GM12891 (cell line): ENCODE data around the gene C11orf21.

Experiments
- DNase-seq: peaks from one replicate; pipeline ENCODE4 v3.0.0; 2011; ENCODE audit warnings: low spot score; ENCODE audit not compliant: insufficient read length
- FAIRE-seq: peaks from 2 replicates; lab custom pipeline; 2011; peaks lifted over from hg19 to GRCh38; lab: Jason Lieb, UNC
- PAX5 ChIP-seq: IDR thresholded peaks from 2 replicates; pipeline ENCODE4 v1.6.1; 2011; ENCODE audit warnings: low read length, moderate library complexity, mild to moderate bottlenecking; ENCODE audit not compliant: insufficient read depth, severe bottlenecking
- POLR2A ChIP-seq: IDR thresholded peaks from 2 replicates; pipeline ENCODE4 v1.6.1; 2011; ENCODE audit warnings: low read depth, low read length, control low read depth
- POLR2AphosphoS5 ChIP-seq: IDR thresholded peaks from 2 replicates; pipeline ENCODE4 v1.6.1; 2011; ENCODE audit warnings: low read depth, low read length, control low read depth
- POU2F2 ChIP-seq: IDR thresholded peaks from 2 replicates; pipeline ENCODE4 v1.6.1; 2011; ENCODE audit warnings: low read depth, mild to moderate bottlenecking, control low read depth, low read length, moderate library complexity
- SPI1 ChIP-seq: IDR thresholded peaks from 2 replicates; pipeline ENCODE4 v1.6.1; 2011; ENCODE audit warnings: low read depth, low read length, control low read depth
- TAF1 ChIP-seq: IDR thresholded peaks from 2 replicates; pipeline ENCODE4 v1.6.1; 2011; ENCODE audit warnings: low read depth, low read length, control low read depth

The C11orf21 gene

GRCh38 chr11:2309251-2310072 is 7.7 kb upstream of the C11orf21 start:
- FAIRE-seq, result no peak
- no peak for DNase-seq
- TF ChIP-seq POLR2A (no peak), POLR2AphosphoS5 (no peak), TAF1 (no peak), POU2F2 (no peak), PAX5 (no peak), SPI1 (no peak)

GRCh38 chr11:2308713-2309112 is 7.0 kb upstream of the C11orf21 start:
- TF ChIP-seq PAX5 (no peak), POU2F2 (no peak), POLR2A (no peak), TAF1 (no peak), POLR2AphosphoS5 (no peak), SPI1 (no peak)
- FAIRE-seq (no peak), DNase-seq (no peak)

- DNase-seq (no peak), FAIRE-seq (no peak)
- TF ChIP-seq PAX5 (no peak), SPI1 (no peak), POLR2AphosphoS5 (no peak), POLR2A (no peak), POU2F2 (no peak), TAF1 (no peak)
These were observed 6.0 kb upstream of the C11orf21 start for GRCh38 chr11:2307501-2308331.

GRCh38 chr11:2306877-2307500 is 5.3 kb upstream of the C11orf21 start:
- TF ChIP-seq POLR2AphosphoS5 (no peak), POU2F2 (no peak), POLR2A (no peak), PAX5 (no peak), TAF1 (no peak), SPI1 (no peak)
- no peak for FAIRE-seq
- no peak for DNase-seq

GRCh38 chr11:2306452-2306823 is 4.7 kb upstream of the C11orf21 start:
- DNase-seq (no peak), FAIRE-seq (no peak)
- TF ChIP-seq POLR2A, result no peak
- no peak for TF ChIP-seq POU2F2
- TF ChIP-seq SPI1, result no peak
- no peak for TF ChIP-seq PAX5
- TF ChIP-seq POLR2AphosphoS5, result no peak
- TF ChIP-seq TAF1, result no peak

- DNase-seq (no peak), FAIRE-seq (peak; percentile 82)
These were observed 4.2 kb upstream of the C11orf21 start for GRCh38 chr11:2305788-2306451.

GRCh38 chr11:2305140-2305778 is 3.5 kb upstream of the C11orf21 start:
- FAIRE-seq, result peak; percentile 62
- TF ChIP-seq PAX5 (no peak), POLR2AphosphoS5 (no peak), POLR2A (no peak), POU2F2 (no peak; the same call in 1 of the 2 replicates), SPI1 (no peak), TAF1 (no peak)
- peak; percentile 83 for DNase-seq

More at GRCh38 chr11:2305788-2306451, 4.2 kb upstream of the C11orf21 start:
- TF ChIP-seq POLR2A (no peak), POU2F2 (no peak), SPI1 (no peak), POLR2AphosphoS5 (no peak), TAF1 (no peak), PAX5 (no peak)

GRCh38 chr11:2304506-2305139 is 2.9 kb upstream of the C11orf21 start:
- FAIRE-seq (no peak), DNase-seq (no peak)
- TF ChIP-seq PAX5 (no peak), SPI1 (no peak), POU2F2 (no peak), TAF1 (no peak), POLR2AphosphoS5 (no peak), POLR2A (no peak)
